Stimulated activated CD4-positive, alpha-beta T cell treated with anti-CD3 and anti-CD28 coated beads, TNF-alpha, amount 100 ng/mL, for 24 hours (primary cell): Measurements from ENCODE around the gene CGNL1.

Source experiments
- DNase-seq, 3 experiments: peaks; one replicate each; pipeline ENCODE4 v3.0.0-alpha.2; 2020; ENCODE audit warnings: low read depth in 3 of 3

Gene CGNL1

GRCh38 chr15:57375827-57376695 lies at the start of gene CGNL1:
Gene CGNL1 (plus strand): TSS chr15:57376505. CDS start chr15:57438000, 61,495 bp downstream.
- no peak for DNase-seq

- no peak for DNase-seq
Observed at GRCh38 chr15:57327985-57328471, 48.3 kb upstream of the CGNL1 start.

- DNase-seq, result no peak
Observed at GRCh38 chr15:57328479-57328878, 47.8 kb upstream of the CGNL1 start.

- no peak for DNase-seq
Observed at GRCh38 chr15:57328897-57329296, 47.4 kb upstream of the CGNL1 start.

- DNase-seq, result no peak
Observed at GRCh38 chr15:57329582-57330367, 46.5 kb upstream of the CGNL1 start.

GRCh38 chr15:57330619-57331340 lies 45.5 kb upstream of the CGNL1 start:
- no peak for DNase-seq

GRCh38 chr15:57332326-57332725 lies 44.0 kb upstream of the CGNL1 start:
- no peak for DNase-seq

- DNase-seq, result no peak
Observed at GRCh38 chr15:57333487-57333886, 42.8 kb upstream of the CGNL1 start.

GRCh38 chr15:57334257-57334656 lies 42.0 kb upstream of the CGNL1 start:
- DNase-seq, result no peak

- no peak for DNase-seq
Observed at GRCh38 chr15:57335293-57335715, 41.0 kb upstream of the CGNL1 start.

- no peak for DNase-seq
Observed at GRCh38 chr15:57335719-57336118, 40.6 kb upstream of the CGNL1 start.

- no peak for DNase-seq
Observed at GRCh38 chr15:57337868-57338411, 38.4 kb upstream of the CGNL1 start.

GRCh38 chr15:57339321-57339720 lies 37.0 kb upstream of the CGNL1 start:
- no peak for DNase-seq

- peak in 2 of 3 experiments; percentile 12 to 21 for DNase-seq
Observed at GRCh38 chr15:57340682-57341259, 35.5 kb upstream of the CGNL1 start.

- no peak for DNase-seq
Observed at GRCh38 chr15:57343048-57343447, 33.3 kb upstream of the CGNL1 start.

- no peak for DNase-seq
Observed at GRCh38 chr15:57343498-57343897, 32.8 kb upstream of the CGNL1 start.

GRCh38 chr15:57344282-57344681 lies 32.0 kb upstream of the CGNL1 start:
- no peak for DNase-seq

- DNase-seq, result no peak
Observed at GRCh38 chr15:57345584-57345983, 30.7 kb upstream of the CGNL1 start.

- no peak for DNase-seq
Observed at GRCh38 chr15:57348081-57348480, 28.2 kb upstream of the CGNL1 start.

GRCh38 chr15:57352535-57353316 lies 23.6 kb upstream of the CGNL1 start:
- DNase-seq, result no peak
